HT-29 (cell line): ENCODE measurements around the gene NR3C2. TPM values are rescaled to one million over a fixed set of nuclear protein-coding genes. Genes with fewer than 3 reads are reported as not detected.
A peak's percentile ranks its signal among the peaks of the same experiment; 100 is the strongest.

Source experiments
- DNase-seq: peaks from one replicate; pipeline ENCODE4 v3.0.0-alpha.2; 2015; ENCODE audit warnings: low spot score
- total RNA-seq: library from RNA; depleted of rRNA; stranded (reverse); fragments of >200 nt; shearing (Covaris generic); gene quantifications from 2 replicates; pipeline ENCODE4 v1.2.3, GENCODE V29; 2014

Gene NR3C2
- total RNA-seq, 1 experiment from 2014 or later, result 2.5 TPM

DNA sequence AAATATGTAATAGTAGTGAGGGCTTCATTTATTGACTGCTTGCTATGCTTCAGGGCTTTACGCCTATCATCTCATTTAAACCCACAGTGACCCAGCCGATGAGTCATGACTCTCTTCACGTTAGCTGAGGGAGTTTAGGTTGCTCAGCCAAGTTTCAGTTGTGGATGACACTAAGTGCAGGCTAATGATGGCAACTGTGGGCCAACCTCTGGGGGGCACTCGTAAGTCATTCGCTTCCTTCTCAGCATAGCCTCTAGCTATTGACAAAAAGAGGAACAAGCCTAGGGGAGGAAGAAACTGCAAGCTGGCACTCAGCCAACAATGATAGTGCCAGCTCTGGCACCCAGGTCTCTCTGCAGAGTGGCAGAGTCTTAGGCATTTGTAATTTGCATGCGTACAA, 385.3 kb downstream of the NR3C2 start:
- peak; percentile 3 for DNase-seq

DNA sequence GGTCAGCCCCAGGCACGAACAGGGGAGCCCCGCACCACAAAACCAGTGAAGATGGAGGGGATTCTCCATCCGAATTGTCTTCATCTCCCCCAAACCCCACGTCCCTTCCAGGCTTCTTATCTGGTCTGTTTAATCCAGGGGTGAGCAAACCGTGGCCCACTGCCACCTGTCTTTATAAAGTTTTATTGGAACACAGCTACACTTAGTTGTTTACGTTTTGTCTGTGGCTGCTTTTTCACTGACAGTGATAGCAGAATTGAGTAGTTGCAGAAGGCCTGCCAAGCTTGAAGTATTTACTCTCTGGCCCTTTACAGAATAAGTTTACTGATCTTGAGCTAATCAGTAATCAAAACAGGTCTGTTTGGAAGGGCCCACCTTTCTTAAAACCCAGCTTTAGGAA, 386.4 kb downstream of the NR3C2 start:
- DNase-seq, result no peak

DNA sequence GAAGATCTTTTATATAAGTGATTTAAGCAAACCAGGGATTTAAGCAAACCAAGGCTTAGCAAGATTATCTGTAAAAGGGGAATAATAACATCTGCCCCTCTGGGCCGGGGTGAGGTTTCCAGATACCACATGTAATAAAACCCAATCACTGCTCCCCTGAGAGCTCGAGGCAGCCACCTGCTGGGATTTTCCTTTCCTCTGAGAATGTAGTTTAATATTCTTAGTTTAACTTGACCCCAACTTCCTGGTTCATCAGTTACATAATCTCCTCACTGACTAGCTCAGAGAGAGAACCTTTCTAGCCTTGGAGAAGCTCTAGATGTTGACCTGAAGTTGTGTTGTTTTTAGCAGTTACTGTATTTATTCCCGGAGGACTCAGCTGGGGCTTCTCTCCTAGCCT, 387.9 kb downstream of the NR3C2 start:
- DNase-seq, result peak; percentile 29

DNA sequence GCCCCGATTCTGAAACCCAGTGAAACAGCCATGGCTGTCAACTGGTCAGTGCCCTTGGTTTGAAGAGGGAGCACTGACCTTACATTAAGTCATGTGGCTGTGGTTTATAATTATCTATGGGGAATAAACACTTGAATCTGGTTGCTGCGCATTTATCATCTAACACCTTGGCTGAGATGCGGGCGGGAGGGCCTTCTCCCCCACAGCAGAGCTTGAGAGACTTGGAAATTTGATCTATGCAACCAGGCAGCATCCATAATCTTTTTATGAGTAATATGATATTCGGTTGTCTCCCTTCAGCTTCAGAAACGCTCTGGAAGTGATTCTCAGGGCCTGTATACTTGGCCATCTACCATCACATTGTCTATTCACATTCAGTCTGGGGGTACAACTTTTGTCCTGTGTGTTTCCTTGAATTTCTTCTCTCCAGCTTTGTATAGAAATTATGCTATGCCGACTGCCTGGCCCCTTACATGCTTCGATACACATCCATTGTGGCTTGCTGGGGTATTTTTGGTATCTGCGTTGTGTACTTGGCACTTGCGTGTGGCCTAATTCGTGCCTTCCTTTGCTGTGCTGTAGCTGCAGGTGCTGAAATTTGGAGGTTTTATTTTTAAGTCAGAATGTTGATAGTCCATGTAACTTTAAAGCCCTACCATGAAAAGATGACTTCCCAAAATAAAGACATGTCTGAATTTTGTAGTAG, 388.8 kb downstream of the NR3C2 start:
- no peak for DNase-seq

DNA sequence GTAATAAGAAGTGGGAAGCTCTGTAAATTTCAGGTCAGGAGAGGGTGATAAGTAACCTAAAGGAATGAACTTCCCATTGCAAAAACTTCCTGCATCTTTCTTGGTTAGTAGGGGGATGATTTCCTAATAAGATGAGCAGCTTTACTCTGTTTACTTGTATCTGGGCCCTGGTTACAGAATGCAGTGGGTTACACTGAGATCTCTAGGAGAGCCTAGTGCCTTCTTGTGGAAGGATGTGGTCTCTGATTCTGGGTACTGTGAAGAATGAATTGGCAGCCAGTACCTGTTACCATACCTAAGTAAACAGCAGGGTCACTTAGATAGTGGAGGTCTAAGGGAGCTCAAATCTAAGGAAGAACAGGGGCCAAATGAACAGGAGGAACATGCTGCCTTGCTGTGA, 389.8 kb downstream of the NR3C2 start:
- no peak for DNase-seq

DNA sequence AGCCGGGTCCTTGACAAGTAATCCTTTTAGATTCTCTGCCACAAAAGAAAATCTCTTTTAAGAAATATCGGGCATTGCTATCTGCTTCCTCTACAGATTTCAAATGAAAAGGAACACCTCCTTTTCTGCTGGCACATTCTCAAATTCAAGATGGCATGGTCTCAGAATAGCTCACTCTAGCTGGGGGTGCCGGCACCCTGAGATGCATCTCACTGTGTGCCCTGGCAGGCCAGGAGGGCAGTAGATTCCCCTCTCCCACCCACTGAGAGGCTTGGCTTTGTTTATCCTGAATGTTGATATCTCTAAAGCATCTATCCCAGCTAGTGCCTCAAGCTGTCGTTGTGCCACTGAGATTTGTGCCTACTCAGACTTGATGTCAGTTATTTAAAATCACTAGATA, 390.8 kb downstream of the NR3C2 start:
- DNase-seq, result no peak

DNA sequence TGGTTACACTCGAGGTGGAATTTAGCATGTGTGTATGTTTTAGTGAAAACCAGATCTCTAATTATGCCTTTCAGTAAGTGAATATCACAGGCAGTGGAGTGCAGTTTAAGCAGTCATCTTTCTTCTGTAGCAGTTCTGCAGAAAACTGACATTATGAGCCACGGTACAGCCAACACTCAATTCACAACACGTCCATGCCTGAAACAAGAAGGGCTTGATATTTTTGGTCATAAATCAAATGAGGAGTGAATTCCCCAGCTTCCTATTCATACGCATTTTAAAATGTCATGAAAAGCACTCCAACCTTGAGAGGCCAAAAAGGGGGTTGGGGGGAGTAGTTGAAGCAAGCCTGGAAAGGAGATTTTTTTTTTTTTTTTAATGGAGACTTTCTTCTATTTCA, 393.6 kb downstream of the NR3C2 start:
- no peak for DNase-seq

DNA sequence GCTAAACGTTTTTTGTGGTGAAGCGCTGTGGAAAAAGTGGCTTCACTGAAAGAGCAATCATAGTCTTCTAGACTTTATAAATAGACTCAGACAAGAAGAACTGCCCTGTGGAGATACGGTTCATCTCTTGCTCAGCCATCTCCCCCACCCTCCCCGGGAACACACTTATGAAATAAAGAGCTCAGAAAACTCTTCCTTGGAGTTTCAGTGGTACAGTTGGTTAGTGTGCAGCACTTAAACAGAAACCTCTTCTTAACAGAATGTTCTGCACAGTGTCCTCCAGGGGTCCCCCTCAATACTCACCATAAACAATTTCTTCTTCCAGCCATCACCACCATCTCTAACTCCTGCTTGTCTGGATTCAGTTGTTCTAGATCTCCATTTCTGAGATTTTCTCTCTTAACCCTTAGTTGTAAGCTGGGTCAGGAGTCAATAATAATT, 397.3 kb downstream of the NR3C2 start:
- peak; percentile 28 for DNase-seq

DNA sequence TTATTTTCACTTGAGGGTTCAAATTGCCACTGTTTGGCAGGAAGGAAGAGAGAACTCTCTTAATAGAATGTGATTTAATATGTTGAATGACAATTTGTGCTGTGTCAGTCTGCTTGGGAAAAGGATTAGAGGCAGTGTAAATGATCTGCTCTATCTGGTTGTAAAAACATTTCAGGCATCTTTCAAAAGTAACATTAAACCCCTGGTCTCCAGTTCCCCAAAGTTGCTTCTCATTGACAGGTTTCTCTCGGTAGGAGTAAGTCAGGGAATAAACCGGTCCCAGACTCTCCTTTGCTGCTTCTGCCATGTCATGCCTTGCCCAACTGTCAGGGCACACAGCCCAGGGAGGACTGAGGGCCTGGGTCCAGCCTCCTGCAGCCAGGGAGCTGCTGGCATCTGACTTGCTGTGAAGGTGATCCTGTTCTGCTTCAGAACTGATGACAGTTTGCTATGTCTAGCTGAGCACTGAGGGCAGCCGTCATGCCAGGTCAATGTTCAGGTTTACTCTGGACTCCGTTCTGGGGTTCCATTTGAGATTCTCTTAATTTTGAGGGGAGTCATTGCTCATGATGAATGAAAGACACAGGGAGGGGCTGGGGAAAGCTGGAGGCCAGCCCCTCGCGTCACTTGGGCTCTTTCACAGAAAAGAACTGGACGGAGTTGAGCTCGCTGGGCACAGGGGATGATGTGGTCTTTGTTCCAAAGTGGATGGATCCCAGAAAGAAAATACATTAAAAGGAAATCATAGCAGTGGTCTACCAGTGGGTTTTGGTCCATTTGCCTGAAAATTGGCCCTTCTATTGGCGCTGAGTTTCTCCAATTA, 397.9 kb downstream of the NR3C2 start:
- no peak for DNase-seq

DNA sequence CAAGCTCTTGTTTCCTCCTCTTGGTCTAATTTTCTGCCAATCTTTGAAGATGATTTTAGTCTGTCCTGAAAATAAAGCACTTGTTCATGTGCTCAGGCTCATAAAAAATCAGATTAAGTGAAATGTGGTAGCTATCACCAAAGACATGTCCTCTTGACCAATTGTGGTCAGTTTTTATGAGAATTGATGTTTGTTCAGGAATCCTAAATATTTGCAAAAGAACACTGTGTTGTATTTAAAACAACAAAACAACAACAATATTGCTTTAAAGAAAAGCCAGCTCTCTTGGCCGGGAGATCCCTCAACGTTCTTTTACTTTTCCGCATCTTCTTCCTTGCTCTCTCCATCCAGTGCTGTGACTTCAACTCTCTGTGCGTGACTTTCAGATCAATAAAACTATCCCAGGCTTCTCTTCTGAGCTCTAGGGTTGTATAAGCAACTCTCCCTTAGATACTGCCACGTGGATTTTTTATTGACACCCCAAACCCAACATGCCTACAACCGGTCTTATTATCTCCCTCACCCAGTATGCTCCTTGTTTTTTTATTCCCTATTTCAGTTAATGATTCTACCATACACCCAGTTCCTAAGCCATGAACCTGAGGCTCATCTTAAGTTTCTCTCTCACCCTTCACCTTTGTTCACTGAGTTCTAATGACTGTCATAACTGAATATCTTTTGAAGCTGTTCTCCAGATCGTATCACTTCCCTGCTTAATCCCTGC, 400.4 kb downstream of the NR3C2 start:
- no peak for DNase-seq

DNA sequence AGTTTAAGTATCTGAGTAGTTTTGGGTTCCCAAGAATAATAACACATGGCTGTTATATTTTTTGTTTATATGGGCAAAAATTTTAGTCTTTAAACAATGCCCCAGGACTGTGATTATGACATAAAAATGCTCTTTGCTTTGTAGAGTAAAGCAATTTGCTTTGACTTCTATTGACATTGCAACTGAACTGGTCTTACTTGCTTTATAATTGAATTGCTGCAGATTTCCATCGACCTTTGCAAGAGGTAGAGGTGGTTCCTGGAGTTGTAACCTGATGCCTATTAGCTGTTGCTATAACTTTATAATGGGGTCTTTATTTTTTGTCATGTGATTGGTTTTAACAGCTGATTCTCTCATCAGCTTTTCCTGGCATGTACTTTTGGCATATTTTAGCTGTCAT, 407.4 kb downstream of the NR3C2 start:
- DNase-seq, result no peak

DNA sequence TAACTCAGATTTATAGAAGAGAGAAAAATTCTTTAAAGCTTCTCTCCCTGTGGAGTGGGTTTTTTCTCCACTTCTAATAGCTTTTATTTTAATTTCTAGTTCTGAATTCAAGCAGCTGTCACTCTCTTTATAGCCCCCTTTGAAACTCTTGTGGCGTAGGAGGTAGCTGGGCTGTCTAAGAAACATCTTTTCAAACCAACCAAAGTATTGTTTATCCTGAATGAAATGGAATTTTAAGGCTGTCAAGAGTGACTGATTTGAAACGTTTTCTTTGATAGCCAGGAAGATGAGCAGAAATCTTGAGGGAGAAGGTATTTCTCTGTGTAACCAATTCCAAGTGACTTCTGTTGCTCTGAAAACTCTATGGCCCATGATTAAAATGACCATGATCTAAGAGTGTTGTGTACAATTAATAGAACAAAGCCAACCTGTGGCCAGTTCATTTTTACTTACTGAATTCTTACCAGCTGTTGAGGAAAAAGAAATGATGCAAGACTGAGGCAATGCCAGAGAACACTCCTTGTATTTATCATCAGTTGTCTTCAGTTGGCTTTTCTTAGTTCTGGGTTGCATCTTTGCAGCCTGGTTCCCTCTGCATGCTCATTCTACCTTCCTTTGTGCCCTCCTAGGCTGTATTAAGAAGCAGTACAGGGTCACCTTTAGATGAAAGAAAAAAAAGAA, 411.9 kb downstream of the NR3C2 start:
- no peak for DNase-seq

DNA sequence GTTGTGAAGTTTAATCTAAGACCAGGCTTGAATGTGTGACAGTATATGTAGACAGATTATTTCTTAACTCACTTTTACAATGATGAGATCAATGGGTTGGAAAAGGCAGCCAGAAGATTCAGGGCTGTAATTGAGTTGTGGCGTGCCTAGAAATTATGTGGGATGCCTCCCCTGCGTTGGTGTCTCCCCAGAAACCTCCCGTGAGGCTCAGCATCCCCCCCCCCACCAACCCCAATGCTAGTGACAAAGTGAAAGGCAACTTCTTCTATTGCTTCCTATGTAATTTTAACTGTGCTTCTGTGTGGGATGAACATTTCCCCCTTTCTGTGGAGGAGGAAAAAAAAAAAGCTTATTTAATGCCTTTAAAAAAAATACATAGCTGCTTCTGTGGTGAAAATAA, 412.4 kb downstream of the NR3C2 start:
- DNase-seq, result no peak
